CD4-positive, alpha-beta T cell treated with Interleukin-2 at 100 ng/mL for 4 hours (primary cell): ENCODE measurements around the gene CLSTN2.

ENCODE experiments used
- DNase-seq: peaks from one replicate; pipeline ENCODE4 v3.0.0-alpha.2; 2020; ENCODE audit warnings: low spot score

Gene CLSTN2

GRCh38 chr3:140378571-140379340, 443.8 kb downstream of the CLSTN2 start:
- DNase-seq, result no peak

DNA sequence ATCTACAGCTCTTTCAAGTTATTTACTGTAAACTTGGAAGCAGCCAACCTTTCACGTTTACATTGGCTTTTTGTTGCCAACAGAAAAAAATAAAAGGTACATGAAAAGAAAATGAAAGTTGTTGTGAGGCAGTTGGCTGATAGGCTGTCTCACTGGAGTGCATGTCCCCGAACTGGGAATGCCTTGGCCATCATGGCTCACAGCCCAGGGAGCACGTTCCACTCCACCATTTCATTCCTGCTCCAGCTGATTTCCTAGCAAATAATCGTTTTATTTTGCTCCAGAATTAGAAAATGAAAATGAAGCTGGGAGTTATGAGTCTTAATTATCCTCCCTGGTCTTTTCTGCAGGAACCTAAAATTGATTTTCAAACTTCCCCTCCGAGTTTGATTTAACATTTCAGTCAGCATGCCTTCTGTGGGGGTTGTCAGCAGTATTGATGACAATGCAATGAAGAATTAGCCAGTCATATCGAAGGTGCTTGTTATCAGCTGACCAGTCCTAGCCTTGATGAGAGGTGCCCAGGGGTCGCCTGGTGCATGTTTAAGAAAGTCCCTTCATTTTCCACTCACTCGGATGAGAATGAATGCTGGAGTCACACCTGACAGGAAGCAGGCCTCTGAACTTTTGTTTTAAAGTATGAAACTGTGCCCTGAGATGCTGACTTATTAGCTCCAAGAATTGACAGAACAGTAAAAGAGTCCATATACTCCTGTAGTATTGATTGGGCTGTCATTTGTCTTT, 449.2 kb downstream of the CLSTN2 start:
- DNase-seq, result no peak

- no peak for DNase-seq
These were observed 449.9 kb downstream of the CLSTN2 start for GRCh38 chr3:140384876-140385275.

DNA sequence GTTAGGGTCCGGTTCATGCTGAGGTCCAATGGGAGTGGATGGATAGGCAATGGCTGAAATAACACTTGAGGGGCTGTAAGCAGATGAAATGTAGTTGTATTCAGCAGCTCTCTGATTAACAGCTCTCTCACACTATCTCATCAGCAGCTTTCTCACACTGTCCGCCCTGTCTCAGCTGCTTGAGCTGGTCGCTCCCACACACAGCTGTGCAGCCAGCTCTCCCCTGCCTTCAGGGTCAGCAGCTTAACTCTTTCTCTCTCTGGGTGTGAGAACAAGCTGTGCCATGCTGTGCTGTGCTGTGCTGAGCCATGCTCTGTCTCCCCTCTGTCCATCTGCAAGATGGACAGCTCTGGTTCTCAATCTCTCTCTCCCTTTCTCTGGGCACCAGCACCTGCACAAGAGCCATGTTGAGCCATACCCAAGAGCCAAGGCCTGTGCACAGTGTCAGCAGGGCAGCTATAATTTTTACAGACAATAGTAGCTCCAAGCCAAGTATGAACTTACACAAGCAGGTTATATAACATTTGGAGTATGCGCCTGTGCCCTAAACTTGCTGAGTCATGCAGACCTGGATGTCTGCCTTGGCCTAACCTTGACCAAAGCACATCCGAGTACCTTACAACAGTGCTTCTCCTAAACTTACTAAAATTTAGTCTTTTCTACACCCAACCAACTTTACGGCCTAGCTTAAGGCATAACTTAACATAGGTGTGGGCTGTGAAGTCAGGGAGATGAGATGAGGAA, 451.5 kb downstream of the CLSTN2 start:
- no peak for DNase-seq

DNA sequence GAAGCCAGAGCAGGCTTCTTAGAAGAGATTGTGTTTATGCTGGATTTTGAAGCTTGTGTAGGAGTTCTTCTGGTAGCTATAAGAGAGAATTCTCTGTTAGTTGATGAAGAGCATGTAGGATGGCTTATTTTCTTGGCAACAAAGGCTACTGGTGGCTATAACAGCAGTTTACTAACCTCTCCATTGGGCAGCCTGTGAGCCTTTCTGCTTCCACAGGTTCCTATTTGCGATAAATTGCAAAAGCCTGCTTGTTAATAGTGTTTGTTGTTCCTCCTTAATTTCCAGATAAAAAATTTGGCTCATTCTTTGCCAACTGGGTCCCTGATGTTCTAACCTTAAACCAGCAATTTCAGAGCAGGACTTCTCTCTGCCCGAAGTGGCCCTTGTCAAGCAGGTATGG, 452.3 kb downstream of the CLSTN2 start:
- DNase-seq, result no peak

DNA sequence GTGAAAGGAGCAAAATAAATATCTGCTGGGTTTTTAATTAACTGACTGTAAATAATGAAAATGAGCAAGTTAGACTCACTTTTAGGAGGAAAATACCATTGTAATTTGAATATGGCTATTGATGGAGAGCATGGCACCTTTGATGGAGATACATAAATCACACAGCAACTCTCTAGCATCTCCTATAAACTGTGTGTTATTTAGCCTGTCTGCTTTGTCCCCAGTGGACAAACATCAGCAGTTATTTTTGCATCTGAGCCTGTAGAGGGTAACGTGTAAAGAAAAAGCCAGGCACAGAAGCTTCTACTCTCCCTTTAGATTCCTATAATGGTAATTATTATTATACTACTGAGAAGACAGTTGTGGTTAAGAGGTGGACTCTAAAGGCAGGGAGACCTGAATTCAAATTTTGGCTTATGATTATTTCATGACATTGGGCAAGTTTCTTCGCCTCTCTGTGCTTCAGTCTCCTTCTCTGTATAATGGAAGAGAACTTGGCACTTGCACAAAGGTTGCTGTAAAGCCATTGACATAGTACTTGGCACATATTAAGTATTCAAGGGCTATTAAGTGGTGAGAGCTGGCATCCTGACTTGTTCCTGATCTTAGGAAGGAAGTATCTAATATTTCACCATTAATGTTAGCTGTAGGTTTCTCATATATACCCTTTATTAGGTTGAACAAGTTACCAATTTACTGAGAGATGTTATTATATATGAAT, 453.4 kb downstream of the CLSTN2 start:
- no peak for DNase-seq

DNA sequence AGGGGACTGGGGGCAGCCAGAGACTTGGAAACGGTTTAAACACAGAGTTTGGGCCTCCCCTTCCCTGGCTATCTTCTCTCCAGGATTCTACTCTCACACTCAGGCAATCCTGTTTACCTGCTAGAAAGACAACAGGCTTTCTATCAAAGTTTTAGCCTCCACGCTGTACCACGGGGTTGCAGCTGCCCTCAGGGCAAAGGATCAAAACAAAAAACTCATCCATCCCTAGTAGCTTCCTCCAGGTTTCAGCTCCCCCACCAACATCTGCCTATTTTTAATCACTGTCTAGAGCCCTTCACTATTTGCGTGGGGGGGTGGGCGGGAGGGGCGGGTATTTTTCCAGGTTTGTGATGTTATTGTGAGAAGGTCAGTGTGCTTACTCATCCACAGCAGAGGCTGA, 456.1 kb downstream of the CLSTN2 start:
- no peak for DNase-seq

DNA sequence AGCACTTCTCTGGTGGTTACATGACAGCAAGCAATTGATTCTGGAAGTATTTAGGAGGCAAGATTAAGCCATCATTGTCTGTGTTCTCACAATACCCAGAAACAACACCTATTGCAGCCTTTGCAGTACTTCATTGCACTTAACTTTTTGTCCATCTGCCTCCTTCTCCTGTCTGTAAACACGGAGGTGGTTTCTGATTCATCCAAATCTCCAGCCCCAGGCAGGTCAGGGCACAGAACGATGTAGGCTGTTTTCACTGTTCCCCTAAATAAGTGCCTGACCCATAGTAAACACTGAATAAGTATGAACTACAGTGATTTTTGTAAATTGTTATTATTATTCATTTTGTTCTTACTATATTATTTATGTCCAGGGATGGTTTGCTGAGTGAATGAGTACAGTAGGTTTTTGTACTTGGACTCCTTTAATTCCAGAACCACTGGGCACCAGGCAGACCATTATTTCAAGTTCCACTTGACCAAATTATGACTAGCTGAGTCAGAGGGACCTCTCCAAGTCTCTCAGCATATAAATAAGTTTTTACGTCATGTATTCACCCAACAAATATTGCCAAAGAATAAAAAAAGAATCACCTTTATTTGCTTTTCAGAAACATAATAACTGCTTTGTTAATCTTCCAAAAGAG, 459.6 kb downstream of the CLSTN2 start:
- no peak for DNase-seq

- no peak for DNase-seq
These were observed 460.4 kb downstream of the CLSTN2 start for GRCh38 chr3:140395134-140396075.

DNA sequence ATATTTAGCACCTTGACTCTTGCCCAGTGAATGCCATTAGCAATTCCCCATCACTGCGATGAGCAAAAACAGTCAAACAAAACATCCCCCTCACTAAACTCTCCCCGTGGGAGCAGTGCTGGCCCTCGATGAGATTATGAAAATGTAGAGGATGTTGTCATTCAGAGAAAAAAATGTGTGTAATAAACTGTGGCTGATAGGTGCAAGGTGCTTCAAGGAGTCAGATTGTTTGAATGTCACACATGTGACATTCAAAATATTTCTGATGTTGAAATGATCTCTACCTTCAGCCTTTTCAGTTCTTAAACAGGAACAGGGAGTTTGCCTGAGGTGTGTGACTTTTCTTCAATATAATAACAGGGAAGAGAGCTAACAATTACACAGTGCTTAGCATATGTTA, 461.1 kb downstream of the CLSTN2 start:
- no peak for DNase-seq

GRCh38 chr3:140397847-140398246, 462.9 kb downstream of the CLSTN2 start:
- DNase-seq, result no peak

DNA sequence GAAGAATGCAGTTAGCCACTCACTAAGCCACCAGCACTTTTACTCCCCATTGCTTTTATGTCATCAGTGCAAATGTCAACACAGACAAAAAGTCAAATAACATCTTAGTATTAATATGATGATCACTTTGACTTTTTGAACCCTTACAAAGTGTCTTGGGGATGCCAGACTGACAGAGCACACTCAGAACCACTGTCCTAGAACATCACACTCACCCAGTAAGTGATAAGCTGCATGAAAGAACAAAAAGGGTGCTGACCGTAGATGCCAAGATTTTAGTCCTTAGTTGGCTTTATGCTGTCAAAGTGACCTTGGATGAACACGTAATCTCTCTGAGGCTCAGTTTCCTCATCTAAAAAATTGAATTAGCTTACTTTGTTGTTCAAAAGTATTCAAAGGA, 463.4 kb downstream of the CLSTN2 start:
- DNase-seq, result no peak

- no peak for DNase-seq
These were observed 464.9 kb downstream of the CLSTN2 start for GRCh38 chr3:140399871-140400270.

GRCh38 chr3:140403079-140403478, 468.1 kb downstream of the CLSTN2 start:
- no peak for DNase-seq

DNA sequence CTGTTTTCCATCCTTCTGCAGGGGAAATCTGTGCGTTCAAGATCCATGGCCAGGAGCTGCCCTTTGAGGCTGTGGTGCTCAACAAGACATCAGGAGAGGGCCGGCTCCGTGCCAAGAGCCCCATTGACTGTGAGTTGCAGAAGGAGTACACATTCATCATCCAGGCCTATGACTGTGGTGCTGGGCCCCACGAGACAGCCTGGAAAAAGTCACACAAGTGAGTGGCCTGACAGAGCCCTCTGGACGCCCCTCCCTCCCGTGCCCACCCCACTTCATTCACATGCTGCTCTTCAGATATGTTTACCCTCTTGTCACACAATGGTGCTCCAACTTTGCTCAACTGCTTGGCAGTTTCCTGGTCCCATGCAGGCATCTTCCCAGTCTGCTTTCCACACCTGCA, 468.6 kb downstream of the CLSTN2 start:
- DNase-seq, result no peak

DNA sequence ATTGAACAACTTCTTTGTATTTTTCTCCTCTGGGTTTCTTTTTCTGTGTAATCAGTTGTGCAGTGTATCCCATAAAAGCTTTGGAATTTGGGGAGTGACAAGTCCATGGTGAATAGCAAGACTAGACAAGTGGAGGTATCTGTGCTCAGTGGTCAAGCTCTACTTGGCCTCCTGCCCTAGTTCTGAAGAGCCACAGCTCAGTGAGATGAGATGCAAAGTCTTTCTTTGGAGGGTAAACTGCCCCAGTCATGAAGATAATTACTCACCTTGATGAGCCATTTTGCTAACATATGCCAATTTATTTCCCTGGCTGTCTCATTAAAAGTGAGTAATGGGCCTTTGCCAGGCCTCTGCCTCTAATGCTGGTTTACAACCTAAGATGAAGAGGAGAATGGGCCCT, 471.7 kb downstream of the CLSTN2 start:
- no peak for DNase-seq

- no peak for DNase-seq
These were observed 473.3 kb downstream of the CLSTN2 start for GRCh38 chr3:140408252-140408651.

GRCh38 chr3:140416666-140417065, 481.7 kb downstream of the CLSTN2 start:
- no peak for DNase-seq

- DNase-seq, result no peak
These were observed 485.8 kb downstream of the CLSTN2 start for GRCh38 chr3:140420621-140421357.

DNA sequence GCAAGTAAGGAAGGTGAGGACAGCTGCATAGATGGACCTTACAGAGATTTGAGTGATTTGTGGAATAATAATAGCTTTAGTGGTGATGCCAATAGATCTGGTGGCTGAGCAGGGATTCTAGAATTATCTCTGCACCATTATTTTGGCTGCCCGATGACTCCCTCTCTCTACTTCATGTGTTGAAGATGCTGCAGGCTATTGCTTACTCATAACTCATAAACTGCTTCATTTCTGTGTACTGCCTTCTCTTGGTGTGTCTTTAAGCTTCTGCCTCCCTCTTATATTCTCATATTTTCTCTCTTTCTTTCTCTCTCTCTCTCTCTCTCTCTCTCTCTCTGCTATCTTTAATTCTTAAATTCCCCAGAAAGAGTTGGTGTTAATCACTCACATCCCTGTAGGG, 486.9 kb downstream of the CLSTN2 start:
- DNase-seq, result no peak
